PC-3 (cell line): ENCODE measurements around the gene CD300LD. TPM values are rescaled to one million over a fixed set of nuclear protein-coding genes. Genes with fewer than 3 reads are reported as not detected.
A peak's percentile ranks its signal among the peaks of the same experiment; 100 is the strongest.

Experiments
- ATAC-seq: fragments of 200-7000 bp; cut with Tn5 transposase; 2 replicates; pipeline ENCODE4 v1.9.1; 2020; ENCODE audit warnings: mild to moderate bottlenecking, moderate library complexity
- BruUV-seq: library from RNA; stranded (reverse); fragments of 400-500 nt; replicated peaks from 2 replicates; lab custom pipeline; 2021; lab: Mats Ljungman, UMichigan
- CTCF ChIA-PET: fragments of 300-600 bp; sonication (Branson Sonifier 250); formaldehyde crosslinking; loops from one replicate; lab custom pipeline; 2022; ENCODE audit warnings: antibody characterized with exemption; lab: Charles Lee
- POLR2A ChIA-PET: fragments of 300-600 bp; sonication (Branson Sonifier 250); formaldehyde crosslinking; loops from one replicate; lab custom pipeline; 2022; ENCODE audit warnings: antibody characterized with exemption; ENCODE audit not compliant: unreplicated experiment; lab: Charles Lee
- DNase-seq: peaks from one replicate; pipeline ENCODE4 v3.0.0-alpha.2; 2015
- H2AFZ ChIP-seq: fragments of 300-600 bp; sonication (generic); 2 replicates; pipeline ENCODE4 v1.6.0; 2016; ENCODE audit warnings: antibody characterized with exemption, low read length
- H3F3A ChIP-seq: fragments of 300-600 bp; sonication (generic); one replicate; pipeline ENCODE4 v1.6.0; 2017; ENCODE audit warnings: antibody characterized with exemption, low read length, control low read depth, mild to moderate bottlenecking; ENCODE audit not compliant: unreplicated experiment
- H3K27ac ChIP-seq: fragments of 300-600 bp; sonication (generic); 2 replicates; pipeline ENCODE4 v1.5.1; 2016; ENCODE audit warnings: mild to moderate bottlenecking, low read length
- H3K27me3 ChIP-seq: fragments of 300-600 bp; sonication (generic); 2 replicates; pipeline ENCODE4 v1.6.1; 2016; ENCODE audit warnings: low read length, mixed read lengths
- H3K36me3 ChIP-seq: fragments of 300-600 bp; sonication (generic); 2 replicates; pipeline ENCODE4 v1.6.1; 2016; ENCODE audit warnings: low read depth, mixed run types, low read length, mixed read lengths
- H3K4me1 ChIP-seq: fragments of 300-600 bp; sonication (generic); 2 replicates; pipeline ENCODE4 v1.5.1; 2016; ENCODE audit warnings: low read length; ENCODE audit not compliant: insufficient read depth
- H3K4me2 ChIP-seq: fragments of 300-600 bp; sonication (generic); 2 replicates; pipeline ENCODE4 v1.6.0; 2016; ENCODE audit warnings: low read length
- H3K4me3 ChIP-seq: fragments of 300-600 bp; sonication (generic); 2 replicates; pipeline ENCODE4 v1.5.1; 2016; ENCODE audit warnings: mild to moderate bottlenecking, low read length, mixed read lengths
- H3K79me2 ChIP-seq: fragments of 300-600 bp; sonication (generic); 2 replicates; pipeline ENCODE4 v1.6.1; 2017; ENCODE audit warnings: low read length, mixed read lengths
- H3K9ac ChIP-seq: fragments of 300-600 bp; sonication (generic); 2 replicates; pipeline ENCODE4 v1.6.0; 2016; ENCODE audit warnings: mild to moderate bottlenecking, low read length
- H3K9me2 ChIP-seq: fragments of 300-600 bp; sonication (generic); replicated peaks from 2 replicates; pipeline ENCODE4 v1.6.1; 2016; ENCODE audit warnings: mixed run types, low read length, mixed read lengths
- H3K9me3 ChIP-seq: fragments of 300-600 bp; sonication (generic); 2 replicates; pipeline ENCODE4 v1.6.1; 2016; ENCODE audit warnings: low read length, mixed read lengths
- H4K20me1 ChIP-seq: fragments of 300-600 bp; sonication (generic); 2 replicates; pipeline ENCODE4 v1.6.1; 2016; ENCODE audit warnings: low read length, mixed read lengths
- CTCF ChIP-seq: fragments of 300-600 bp; sonication (generic); conservative IDR thresholded peaks from 2 replicates; pipeline ENCODE4 v1.5.1; 2017; ENCODE audit warnings: antibody characterized with exemption, low read depth, mild to moderate bottlenecking, low read length
- EZH2 ChIP-seq: fragments of 300-600 bp; sonication (generic); IDR thresholded peaks from one replicate; pipeline ENCODE4 v1.6.1; 2017; ENCODE audit warnings: antibody characterized with exemption, mild to moderate bottlenecking, low read length; ENCODE audit not compliant: unreplicated experiment
- EZH2phosphoT487 ChIP-seq: fragments of 300-600 bp; sonication (generic); IDR thresholded peaks from 2 replicates; pipeline ENCODE4 v1.6.1; 2018; ENCODE audit warnings: mild to moderate bottlenecking, antibody characterized with exemption, low read length, borderline replicate concordance
- intact Hi-C: fragments of 100-400 bp; cut with micrococcal nuclease; formaldehyde crosslinking; loops from 2 replicates; pipeline ENCODE4 v1.9.0; 2023
- total RNA-seq: library from RNA; depleted of rRNA; stranded (reverse); fragments of >200 nt; gene quantifications from 2 replicates; pipeline ENCODE4 v1.2.3, GENCODE V29; 2014

CD300LD gene
- total RNA-seq, 1 experiment from 2014 or later: not detected

GRCh38 chr17:74569020-74570003, 22.8 kb downstream of the CD300LD start:
- Histone ChIP-seq H3K36me3 (no peaks in the 10 kb centered on the region), H2AFZ (0 out of 2 replicates have a peak overlapping the region, but pooled peaks have one; percentile 11), H3K27ac (peak overlapping the region; percentile 88), H3K27me3 (peaks cover 30% of the 10 kb centered on the region), H4K20me1 (no peaks in the 10 kb centered on the region), H3K9ac (peak overlapping the region; percentile 39; the same call in 1 of the 2 replicates), H3K79me2 (no peaks in the 10 kb centered on the region), H3K4me1 (peaks cover 14% of the 10 kb centered on the region), H3K9me2 (no peaks in the 10 kb centered on the region), H3K4me3 (no peak overlapping the region), H3F3A (no peaks in the 10 kb centered on the region), H3K4me2 (peak overlapping the region; percentile 34), H3K9me3 (no peaks in the 10 kb centered on the region)
- intact Hi-C loops: no loop called here
- BruUV-seq: no TSS peak
- TF ChIP-seq CTCF: no peak
- TF ChIP-seq EZH2: no peak
- 0 out of 2 replicates have a peak, but pooled peaks have one; percentile 32 for TF ChIP-seq EZH2phosphoT487
- ATAC-seq: peak; percentile 97
- peak; percentile 99 for DNase-seq
- ChIA-PET CTCF (interaction anchor here (0.5 to 0.7 kb wide), 2 partner anchors 114 to 270 kb away, joined by 3 read pairs; no protein-coding TSS in a partner anchor), POLR2A (interaction anchor here (0.6 kb wide), 1 partner anchor 356 kb away, joined by 3 read pairs; the partner anchor contains the start of gene TTYH2)

GRCh38 chr17:74568106-74568873, 23.8 kb downstream of the CD300LD start:
- H3K27ac ChIP-seq: peak overlapping the region; percentile 88
- H3K79me2 ChIP-seq: no peaks in the 10 kb centered on the region
- H3K36me3 ChIP-seq: no peaks in the 10 kb centered on the region
- CTCF ChIA-PET: no interaction called here
- DNase-seq: no peak
- H3K9ac ChIP-seq: no peak overlapping the region
- H3F3A ChIP-seq: no peaks in the 10 kb centered on the region
- no peak overlapping the region for H3K4me2 ChIP-seq
- POLR2A ChIA-PET: no interaction called here
- no peak overlapping the region for H3K4me3 ChIP-seq
- H3K9me3 ChIP-seq: no peaks in the 10 kb centered on the region
- TF ChIP-seq EZH2phosphoT487: no peak
- no TSS peak for BruUV-seq
- peaks cover 14% of the 10 kb centered on the region for H3K4me1 ChIP-seq
- H3K9me2 ChIP-seq: no peaks in the 10 kb centered on the region
- no peaks in the 10 kb centered on the region for H4K20me1 ChIP-seq
- no peak overlapping the region for H2AFZ ChIP-seq
- peaks cover 34% of the 10 kb centered on the region for H3K27me3 ChIP-seq
- no peak for ATAC-seq
- intact Hi-C loops: no loop called here

- Histone ChIP-seq H3K4me2 (no peak within 1 kb of the TSS), H3K36me3 (no peaks in the 10 kb centered on the region), H3K9ac (no peak within 1 kb of the TSS), H3K9me3 (no peaks in the 10 kb centered on the region), H3K27me3 (peaks cover 27% of the 10 kb centered on the region), H3K27ac (no peak within 1 kb of the TSS), H2AFZ (no peak within 1 kb of the TSS), H3F3A (no peaks in the 10 kb centered on the region), H4K20me1 (no peaks in the 10 kb centered on the region), H3K9me2 (no peaks in the 10 kb centered on the region), H3K79me2 (no peaks in the 10 kb centered on the region), H3K4me3 (no peak within 1 kb of the TSS), H3K4me1 (peaks cover 14% of the 10 kb centered on the region)
- ChIA-PET CTCF (no interaction called here), POLR2A (no interaction called here)
- TF ChIP-seq CTCF (no peak), EZH2phosphoT487 (no peak), EZH2 (no peak)
- DNase-seq (no peak), ATAC-seq (no peak)
- intact Hi-C loops: no loop called here
- no TSS peak for BruUV-seq
Observed at GRCh38 chr17:74567397-74567796, 24.7 kb downstream of the CD300LD start, which contains the start of gene CD300H. Gene CD300H, minus strand, starts transcription at chr17:74567509.
